Activated naive CD8-positive, alpha-beta T cell treated with anti-CD3 and anti-CD28 coated beads for 36 hours (primary cell): ENCODE results near the gene SENP7. TPM values are rescaled to one million over a fixed set of nuclear protein-coding genes. Genes with fewer than 3 reads are reported as not detected.
"Not testable (repeated sequence)": the region's sequence is repeated elsewhere in the genome, so short reads cannot be mapped to it uniquely, and the experiment has no call there.

ENCODE experiments used
- DNase-seq: peaks from one replicate; pipeline ENCODE4 v3.0.0; 2021
- H3K27ac Mint-ChIP-seq: one replicate; pipeline ENCODE4 v1.8.0; 2022; ENCODE audit warnings: mild to moderate bottlenecking, moderate library complexity, mixed read lengths
- H3K27me3 Mint-ChIP-seq: one replicate; pipeline ENCODE4 v1.8.0; 2022; ENCODE audit warnings: mild to moderate bottlenecking, mixed read lengths
- H3K36me3 Mint-ChIP-seq: one replicate; pipeline ENCODE4 v1.8.0; 2021; ENCODE audit warnings: mild to moderate bottlenecking, mixed read lengths
- H3K4me1 Mint-ChIP-seq: one replicate; pipeline ENCODE4 v1.8.0; 2021; ENCODE audit warnings: mixed read lengths
- H3K4me3 Mint-ChIP-seq: one replicate; pipeline ENCODE4 v1.8.0; 2022; ENCODE audit warnings: mild to moderate bottlenecking, moderate library complexity, mixed read lengths
- H3K9me3 Mint-ChIP-seq: one replicate; pipeline ENCODE4 v1.8.0; 2022; ENCODE audit warnings: mixed read lengths
- total RNA-seq, 2 experiments: library from RNA; stranded (reverse); gene quantifications; one replicate each; pipeline ENCODE4 v1.2.3, GENCODE V29; 2021

The SENP7 gene
- total RNA-seq, 2 experiments from 2014 or later, result 10.1 TPM

DNA sequence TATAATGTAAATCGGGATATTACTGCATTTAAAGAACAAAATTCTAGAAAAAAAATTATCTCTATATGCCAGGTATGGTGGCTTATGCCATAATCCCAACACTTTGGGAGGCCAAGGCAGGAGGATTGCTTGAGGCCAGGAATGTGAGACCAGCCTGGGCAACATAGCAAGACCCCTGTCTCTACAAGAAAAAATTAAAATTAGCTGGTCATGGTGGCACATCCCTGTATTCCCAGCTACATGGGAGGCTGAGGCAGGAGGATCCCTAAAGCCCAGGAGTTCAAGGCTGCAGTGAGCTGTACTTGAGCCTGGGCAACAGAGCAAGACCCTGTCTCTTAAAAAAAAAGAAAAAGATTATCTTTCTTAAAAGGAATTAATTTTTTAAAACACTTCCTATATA lies 12.8 kb downstream of the SENP7 start:
- H3K36me3 Mint-ChIP-seq, result peaks cover 33% of the 10 kb centered on the region
- H3K4me1 Mint-ChIP-seq, result peaks cover 31% of the 10 kb centered on the region
- no peak overlapping the region for H3K27ac Mint-ChIP-seq

GRCh38 chr3:101497803-101498202 lies 15.2 kb downstream of the SENP7 start:
- Mint-ChIP-seq H3K9me3 (peaks cover 3% of the 10 kb centered on the region), H3K36me3 (peaks cover 34% of the 10 kb centered on the region), H3K4me3 (no peak overlapping the region), H3K27me3 (no peaks in the 10 kb centered on the region), H3K4me1 (peaks cover 37% of the 10 kb centered on the region), H3K27ac (no peak overlapping the region)
- DNase-seq, result no peak

More for the DNA sequence above, 12.8 kb downstream of the SENP7 start:
- H3K9me3 Mint-ChIP-seq, result no peaks in the 10 kb centered on the region
- H3K27me3 Mint-ChIP-seq, result no peaks in the 10 kb centered on the region
- no peak overlapping the region for H3K4me3 Mint-ChIP-seq
- no peak for DNase-seq

GRCh38 chr3:101495552-101495951 lies 17.5 kb downstream of the SENP7 start:
- Mint-ChIP-seq H3K27me3 (no peaks in the 10 kb centered on the region), H3K4me1 (peaks cover 30% of the 10 kb centered on the region), H3K4me3 (no peak overlapping the region), H3K9me3 (peaks cover 4% of the 10 kb centered on the region), H3K27ac (no peak overlapping the region), H3K36me3 (peaks cover 33% of the 10 kb centered on the region)
- DNase-seq, result no peak

- Mint-ChIP-seq H3K4me1 (peaks cover 47% of the 10 kb centered on the region), H3K4me3 (no peak overlapping the region), H3K27me3 (no peaks in the 10 kb centered on the region), H3K27ac (peak overlapping the region; percentile 43), H3K9me3 (peaks cover 17% of the 10 kb centered on the region), H3K36me3 (peaks cover 71% of the 10 kb centered on the region)
- DNase-seq, result no peak
These were observed 28.0 kb downstream of the SENP7 start for GRCh38 chr3:101484805-101485620.

DNA sequence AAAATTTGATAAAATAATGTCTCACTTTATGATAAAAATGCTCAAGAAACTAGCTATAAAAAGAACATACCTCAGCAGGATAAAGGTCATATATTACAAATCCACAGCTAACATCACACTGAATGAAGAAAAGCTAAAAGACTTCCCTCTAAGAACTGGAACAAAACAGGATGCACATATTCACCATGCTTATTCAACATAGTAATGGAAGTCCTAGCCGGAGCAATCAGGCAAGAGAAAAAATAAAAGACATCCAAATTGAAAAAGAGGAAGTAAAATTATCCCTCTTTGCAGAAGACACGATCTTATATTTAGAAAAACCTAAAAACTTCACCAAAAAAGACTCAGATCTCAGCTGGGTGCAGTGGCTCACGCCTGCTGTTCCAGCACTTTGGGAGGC lies 34.0 kb downstream of the SENP7 start:
- no peak overlapping the region for H3K4me3 Mint-ChIP-seq
- peak overlapping the region; percentile 30 for H3K27ac Mint-ChIP-seq
- H3K27me3 Mint-ChIP-seq, result no peaks in the 10 kb centered on the region
- DNase-seq, result no peak
- H3K9me3 Mint-ChIP-seq, result peaks cover 13% of the 10 kb centered on the region
- H3K36me3 Mint-ChIP-seq, result peaks cover 75% of the 10 kb centered on the region
- H3K4me1 Mint-ChIP-seq, result peaks cover 40% of the 10 kb centered on the region

- H3K36me3 Mint-ChIP-seq, result peaks cover 60% of the 10 kb centered on the region
- H3K4me3 Mint-ChIP-seq, H3K27ac Mint-ChIP-seq, H3K27me3 Mint-ChIP-seq, DNase-seq: not testable (repeated sequence)
- H3K4me1 Mint-ChIP-seq, result peaks cover 27% of the 10 kb centered on the region
- peaks cover 17% of the 10 kb centered on the region for H3K9me3 Mint-ChIP-seq
These were observed 38.0 kb downstream of the SENP7 start for GRCh38 chr3:101474841-101475552.

DNA sequence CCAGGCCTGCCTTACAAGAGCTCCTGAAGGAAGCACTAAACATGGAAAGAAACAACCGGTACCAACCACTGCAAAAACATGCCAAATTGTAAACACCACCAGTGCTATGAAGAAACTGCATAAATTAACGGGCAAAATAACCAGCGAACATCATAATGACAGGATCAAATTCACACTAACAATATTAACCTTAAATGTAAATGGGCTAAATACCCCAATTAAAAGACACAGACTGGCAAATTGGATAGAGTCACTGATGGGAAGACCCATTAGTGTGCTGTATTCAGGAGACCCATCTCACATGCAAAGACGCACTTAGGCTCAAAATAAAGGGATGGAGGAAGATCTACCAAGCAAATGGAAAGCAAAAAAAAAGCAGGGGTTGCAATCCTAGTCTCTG lies 44.3 kb downstream of the SENP7 start:
- Mint-ChIP-seq H3K4me1 (peaks cover 39% of the 10 kb centered on the region), H3K36me3 (peaks cover 32% of the 10 kb centered on the region), H3K9me3 (peaks cover 24% of the 10 kb centered on the region)
- not testable (repeated sequence) for H3K27ac Mint-ChIP-seq, H3K4me3 Mint-ChIP-seq, DNase-seq, H3K27me3 Mint-ChIP-seq

DNA sequence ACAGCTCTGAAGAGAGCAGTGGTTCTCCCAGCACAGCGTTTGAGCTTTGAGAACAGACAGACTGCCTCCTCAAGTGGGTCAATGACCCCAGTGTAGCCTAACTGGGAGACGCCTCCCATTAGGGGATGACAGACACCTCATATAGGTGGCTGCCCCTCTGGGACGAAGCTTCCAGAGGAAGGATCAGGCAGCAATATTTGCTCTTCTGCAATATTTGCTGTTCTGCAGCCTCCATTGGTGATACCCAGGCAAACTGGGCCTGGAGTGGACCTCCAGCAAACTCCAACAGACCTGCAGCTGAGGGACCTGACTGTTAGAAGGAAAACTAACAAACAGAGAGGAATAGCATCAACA lies 45.7 kb downstream of the SENP7 start:
- Mint-ChIP-seq H3K36me3 (peaks cover 29% of the 10 kb centered on the region), H3K27ac (peak overlapping the region; percentile 73), H3K9me3 (peaks cover 24% of the 10 kb centered on the region), H3K4me3 (peak overlapping the region; percentile 67), H3K4me1 (peaks cover 43% of the 10 kb centered on the region)
- not testable (repeated sequence) for H3K27me3 Mint-ChIP-seq, DNase-seq

GRCh38 chr3:101466465-101467309 lies 46.3 kb downstream of the SENP7 start:
- H3K27ac Mint-ChIP-seq, result peak overlapping the region; percentile 73
- H3K4me3 Mint-ChIP-seq, result peak overlapping the region; percentile 67
- peaks cover 23% of the 10 kb centered on the region for H3K9me3 Mint-ChIP-seq
- no peaks in the 10 kb centered on the region for H3K27me3 Mint-ChIP-seq
- DNase-seq, result peak; percentile 72
- H3K4me1 Mint-ChIP-seq, result peaks cover 49% of the 10 kb centered on the region
- peaks cover 27% of the 10 kb centered on the region for H3K36me3 Mint-ChIP-seq

DNA sequence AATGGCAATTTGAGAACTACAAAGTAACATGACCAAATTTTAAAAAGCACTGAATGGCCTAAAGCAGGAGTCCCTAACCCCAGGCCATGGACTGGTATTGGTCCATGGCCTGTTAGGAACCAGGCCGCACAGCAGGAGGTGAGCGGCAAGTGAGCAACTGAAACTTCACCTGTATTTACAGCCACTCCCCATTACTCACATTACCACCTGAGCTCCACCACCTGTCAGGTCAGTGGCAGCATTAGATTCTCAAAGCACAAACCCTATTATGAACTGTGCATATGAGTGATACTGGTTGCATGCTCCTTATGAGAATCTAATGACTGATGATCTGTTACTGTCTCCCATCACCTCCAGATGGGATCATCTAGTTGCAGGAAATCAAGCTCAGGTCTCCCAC lies 48.8 kb downstream of the SENP7 start:
- no peak for DNase-seq
- H3K27ac Mint-ChIP-seq, result no peak overlapping the region
- peaks cover 38% of the 10 kb centered on the region for H3K36me3 Mint-ChIP-seq
- no peaks in the 10 kb centered on the region for H3K27me3 Mint-ChIP-seq
- no peak overlapping the region for H3K4me3 Mint-ChIP-seq
- peaks cover 57% of the 10 kb centered on the region for H3K4me1 Mint-ChIP-seq
- H3K9me3 Mint-ChIP-seq, result peaks cover 22% of the 10 kb centered on the region

DNA sequence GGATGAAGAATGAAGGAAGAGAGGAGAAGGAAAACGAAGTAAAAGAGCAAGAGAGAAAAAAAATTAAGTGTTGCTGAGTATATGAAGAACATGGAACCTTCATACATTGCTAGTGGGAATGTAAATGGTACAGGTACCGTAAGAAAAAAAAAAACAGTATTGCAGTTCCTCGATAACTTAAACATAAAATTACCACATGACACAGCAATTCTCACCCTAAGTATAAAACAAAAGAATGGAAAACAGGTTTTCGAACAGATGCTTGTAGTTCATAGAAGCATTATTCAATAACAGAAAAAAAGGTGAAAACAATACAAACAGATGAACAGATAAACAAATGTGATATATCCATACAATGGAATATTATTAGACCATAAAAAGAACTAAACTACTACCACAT lies 51.6 kb downstream of the SENP7 start:
- Mint-ChIP-seq H3K4me3 (no peak overlapping the region), H3K9me3 (peaks cover 13% of the 10 kb centered on the region), H3K36me3 (peaks cover 37% of the 10 kb centered on the region), H3K4me1 (peaks cover 38% of the 10 kb centered on the region), H3K27ac (no peak overlapping the region), H3K27me3 (no peaks in the 10 kb centered on the region)
- no peak for DNase-seq

GRCh38 chr3:101458387-101458786 lies 54.6 kb downstream of the SENP7 start:
- Mint-ChIP-seq H3K4me3 (no peak overlapping the region), H3K27me3 (no peaks in the 10 kb centered on the region), H3K36me3 (peaks cover 45% of the 10 kb centered on the region), H3K4me1 (peaks cover 35% of the 10 kb centered on the region), H3K9me3 (peaks cover 13% of the 10 kb centered on the region), H3K27ac (no peak overlapping the region)
- DNase-seq, result no peak

GRCh38 chr3:101454629-101455028 lies 58.4 kb downstream of the SENP7 start:
- peaks cover 25% of the 10 kb centered on the region for H3K4me1 Mint-ChIP-seq
- H3K36me3 Mint-ChIP-seq, result peaks cover 44% of the 10 kb centered on the region

DNA sequence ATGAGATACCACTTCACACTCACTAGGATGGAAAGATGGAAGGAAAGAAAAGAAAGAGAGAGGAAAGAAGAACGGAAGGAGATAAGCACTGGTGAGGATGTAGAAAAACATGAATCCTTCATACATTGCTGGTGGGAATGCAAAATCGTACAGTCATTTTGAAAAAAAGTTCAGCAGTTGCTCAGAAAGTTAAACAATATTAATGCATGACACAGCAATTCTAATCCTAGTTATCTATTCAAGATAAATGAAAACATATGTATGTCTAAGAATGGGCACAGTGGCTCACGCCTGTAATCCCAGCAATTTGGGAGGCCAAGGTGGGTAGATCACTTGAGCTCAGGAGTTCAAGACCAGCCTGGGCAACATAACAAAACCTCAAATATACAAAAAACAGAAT lies 59.1 kb downstream of the SENP7 start:
- Mint-ChIP-seq H3K36me3 (peaks cover 43% of the 10 kb centered on the region), H3K27me3 (no peaks in the 10 kb centered on the region), H3K4me3 (no peak overlapping the region), H3K27ac (no peak overlapping the region), H3K9me3 (peaks cover 6% of the 10 kb centered on the region), H3K4me1 (peaks cover 24% of the 10 kb centered on the region)
- DNase-seq, result no peak

More at GRCh38 chr3:101454629-101455028, 58.4 kb downstream of the SENP7 start:
- no peak overlapping the region for H3K27ac Mint-ChIP-seq
- no peaks in the 10 kb centered on the region for H3K27me3 Mint-ChIP-seq
- H3K9me3 Mint-ChIP-seq, result peaks cover 6% of the 10 kb centered on the region
- H3K4me3 Mint-ChIP-seq, result no peak overlapping the region
- no peak for DNase-seq

GRCh38 chr3:101438641-101439040 lies 74.4 kb downstream of the SENP7 start:
- peaks cover 49% of the 10 kb centered on the region for H3K36me3 Mint-ChIP-seq
- H3K27ac Mint-ChIP-seq, result not testable (repeated sequence)

More at GRCh38 chr3:101438641-101439040, 74.4 kb downstream of the SENP7 start:
- not testable (repeated sequence) for DNase-seq, H3K27me3 Mint-ChIP-seq, H3K4me3 Mint-ChIP-seq
- peaks cover 33% of the 10 kb centered on the region for H3K9me3 Mint-ChIP-seq
- peaks cover 11% of the 10 kb centered on the region for H3K4me1 Mint-ChIP-seq
